Stimulated activated CD4-positive, alpha-beta T cell treated with anti-CD3 and anti-CD28 coated beads, Interleukin-4, amount 100 ng/mL, for 48 hours (primary cell): ENCODE data around the gene USP4.
"Not testable (repeated sequence)": the region's sequence is repeated elsewhere in the genome, so short reads cannot be mapped to it uniquely, and the experiment has no call there.

Experiments
- DNase-seq, 2 donors: peaks; one replicate each; pipeline ENCODE4 v3.0.0-alpha.2; 2020; ENCODE audit warnings: low read depth in 2 of 2

USP4 gene

GRCh38 chr3:49248840-49249227 lies 91.0 kb downstream of the USP4 start:
- no peak for DNase-seq

- DNase-seq = no peak
Observed at GRCh38 chr3:49244581-49245205, 95.2 kb downstream of the USP4 start.

GRCh38 chr3:49240091-49240490 lies 99.8 kb downstream of the USP4 start:
- DNase-seq = not testable (repeated sequence)

GRCh38 chr3:49238274-49239127 lies 101.4 kb downstream of the USP4 start:
- no peak for DNase-seq

- DNase-seq = no peak
Observed at GRCh38 chr3:49237344-49237743, 102.5 kb downstream of the USP4 start.

GRCh38 chr3:49236226-49236625 lies 103.6 kb downstream of the USP4 start:
- DNase-seq = no peak

GRCh38 chr3:49228817-49229216 lies 111.0 kb downstream of the USP4 start:
- not testable (repeated sequence) for DNase-seq
